ENCODE data around the gene CALHM4.
"Not testable (repeated sequence)": the region's sequence is repeated elsewhere in the genome, so short reads cannot be mapped to it uniquely, and the experiment has no call there.

Gene CALHM4

DNA sequence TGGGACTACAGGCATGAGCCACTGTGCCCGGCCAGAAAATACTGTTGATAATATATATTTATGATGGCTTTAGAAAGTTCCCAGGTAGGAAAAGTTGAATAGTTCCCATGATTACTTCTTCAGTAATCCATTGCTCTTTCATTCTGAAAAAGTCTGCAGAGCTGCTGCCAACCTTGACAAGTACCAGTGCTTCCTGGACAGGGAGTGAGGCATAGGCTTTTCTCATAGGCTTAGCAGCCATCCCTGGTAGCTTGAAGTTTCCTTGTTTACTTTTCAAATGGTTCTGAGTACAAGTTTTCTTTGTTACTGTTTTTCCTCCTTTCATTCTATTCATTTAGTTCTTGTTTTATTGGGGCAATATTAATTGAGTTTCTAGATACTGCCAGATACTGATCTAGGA lies 25.6 kb downstream of the CALHM4 start:
- DNase-seq = no peak

GRCh38 chr6:116580198-116580597 lies 26.6 kb downstream of the CALHM4 start:
- no peak for DNase-seq

DNA sequence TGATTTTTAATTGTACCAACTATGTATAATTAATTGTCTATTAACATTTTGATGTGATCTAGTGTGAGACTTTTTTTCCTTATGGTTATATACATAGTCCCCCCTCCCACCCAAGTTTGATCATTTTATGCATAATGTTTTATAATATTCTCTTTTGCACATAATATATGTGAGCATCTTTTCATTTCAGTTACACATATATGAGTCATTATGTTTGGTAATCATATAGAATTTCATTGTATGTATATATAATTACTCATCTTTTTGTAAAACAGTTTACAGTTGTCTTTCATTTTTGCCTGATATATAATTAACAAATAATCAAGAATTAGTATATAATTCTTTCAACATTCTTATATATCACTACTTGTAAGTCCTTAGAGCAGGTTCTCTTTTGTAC lies 32.7 kb downstream of the CALHM4 start:
- DNase-seq = no peak

DNA sequence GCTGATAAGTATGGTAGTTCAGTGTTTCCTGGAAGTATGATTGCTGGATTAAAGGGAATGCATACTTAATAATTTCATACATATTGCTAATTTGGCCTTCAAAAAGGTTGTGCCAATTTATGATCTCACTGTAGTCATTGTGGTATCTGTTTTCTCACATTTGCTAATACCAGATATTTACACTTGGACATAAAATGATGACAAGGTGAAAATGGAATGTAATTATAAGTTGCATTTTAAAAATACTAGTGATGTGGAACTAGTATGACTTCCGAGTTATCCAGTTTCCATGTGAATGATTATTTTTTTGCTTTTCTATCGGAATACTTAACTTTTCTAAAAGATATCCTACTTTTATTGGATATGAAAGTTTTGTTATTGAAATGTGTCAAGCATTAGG lies 33.2 kb downstream of the CALHM4 start:
- no peak for DNase-seq

GRCh38 chr6:116595247-116595646 lies 41.7 kb downstream of the CALHM4 start:
- no peak for DNase-seq

DNA sequence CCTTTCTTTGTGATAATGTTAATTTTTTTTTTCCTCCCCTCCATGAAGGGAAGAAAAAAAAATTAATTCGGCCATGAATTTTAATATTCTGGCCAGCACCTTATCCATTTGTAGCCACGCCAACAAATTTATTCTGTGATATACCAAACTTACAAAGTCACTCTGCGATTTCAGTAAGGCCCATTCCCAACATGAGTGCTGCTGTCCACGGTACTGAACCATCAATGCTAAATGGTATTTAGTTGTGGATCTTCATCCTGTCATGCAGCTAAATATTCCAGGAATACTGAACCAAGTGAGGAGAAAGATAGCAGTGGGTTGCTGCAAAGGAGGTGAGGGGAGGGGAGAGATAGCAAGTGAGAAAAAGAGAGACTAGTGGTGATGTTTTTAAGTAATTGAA lies 43.3 kb downstream of the CALHM4 start:
- DNase-seq = no peak

DNA sequence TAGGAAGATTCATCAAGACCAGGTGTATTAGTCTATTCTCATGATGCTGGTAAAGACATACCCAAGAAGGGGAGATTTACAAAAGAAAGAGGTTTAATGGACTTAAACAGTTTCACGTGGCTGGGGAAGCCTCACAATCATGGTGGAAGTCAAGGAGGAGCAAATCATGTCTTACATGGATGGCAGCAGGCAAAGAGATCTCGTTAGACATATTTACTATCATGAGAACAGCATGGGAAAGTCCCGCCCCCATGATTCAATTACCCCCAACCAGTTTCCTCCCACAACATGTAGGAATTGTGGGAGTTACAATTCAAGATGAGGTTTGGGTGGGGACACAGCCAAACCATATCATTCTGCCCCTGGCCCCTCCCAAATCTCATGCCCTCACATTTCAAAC lies 50.4 kb downstream of the CALHM4 start:
- DNase-seq = not testable (repeated sequence)

GRCh38 chr6:116604868-116605267 lies 51.3 kb downstream of the CALHM4 start:
- DNase-seq = not testable (repeated sequence)

- DNase-seq = no peak
Measured at GRCh38 chr6:116605935-116606334, 52.4 kb downstream of the CALHM4 start.

Measured in NCI-H187 treated with DMSO at 0.1 percent for 48 hours (cell line).